Measurements from ENCODE around the gene ABHD18. TPM values are rescaled to one million over a fixed set of nuclear protein-coding genes. Genes with fewer than 3 reads are reported as not detected.
"Not testable (repeated sequence)": the region's sequence is repeated elsewhere in the genome, so short reads cannot be mapped to it uniquely, and the experiment has no call there.

ABHD18 gene
- total RNA-seq, 1 donor from 2014 or later, result 14.7 TPM

GRCh38 chr4:128051229-128051628, 86.0 kb downstream of the ABHD18 start:
- not testable (repeated sequence) for H3K36me3 ChIP-seq; H3K4me2 ChIP-seq; H2AFZ ChIP-seq (replicated peaks); H3K27me3 ChIP-seq; H3F3A ChIP-seq (ENCODE audit: low read depth); H4K20me1 ChIP-seq (ENCODE audit: low read depth); H3K27ac ChIP-seq; H3K9me3 Mint-ChIP-seq; H3K27me3 Mint-ChIP-seq (ENCODE audit: insufficient read depth, low read depth); H3K9ac ChIP-seq; H3K79me2 ChIP-seq (ENCODE audit: low read depth); H3K4me3 Mint-ChIP-seq; H3K4me3 ChIP-seq; H3K27ac Mint-ChIP-seq; H3K4me1 Mint-ChIP-seq; H3K36me3 Mint-ChIP-seq; H3K9me3 ChIP-seq (ENCODE audit: low read depth); H3K4me1 ChIP-seq
- DNase-seq (ENCODE audit: low spot score), result peak; percentile 16
- TF ChIP-seq CTCF (IDR thresholded peaks at IDR 0.05), result peak; percentile 56

DNA sequence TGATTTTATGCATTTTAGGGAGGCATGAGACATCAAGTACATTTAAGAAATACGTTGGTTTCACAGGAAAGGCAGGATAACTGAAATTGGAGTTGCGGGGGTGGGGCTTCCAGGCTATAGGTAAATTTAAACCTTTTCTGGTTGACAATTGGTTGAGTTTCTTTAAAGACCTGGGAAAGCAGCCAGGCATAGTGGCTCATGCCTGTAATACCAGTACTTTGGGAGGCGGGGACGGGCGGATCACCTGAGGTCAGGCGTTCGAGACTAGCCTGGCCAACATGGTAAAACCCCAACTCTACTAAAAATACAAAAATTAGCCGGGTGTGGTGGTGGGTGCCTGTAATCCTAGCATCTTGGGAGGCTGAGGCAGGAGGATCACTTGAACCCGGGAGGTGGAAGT, 89.7 kb downstream of the ABHD18 start:
- H3K27ac Mint-ChIP-seq; H3K4me3 Mint-ChIP-seq; H3K9me3 ChIP-seq (ENCODE audit: low read depth); H3K4me2 ChIP-seq; H2AFZ ChIP-seq (replicated peaks); H3K27ac ChIP-seq; H3K27me3 Mint-ChIP-seq (ENCODE audit: insufficient read depth, low read depth); H3K36me3 Mint-ChIP-seq; H3K4me1 ChIP-seq; H3K9me3 Mint-ChIP-seq; H3K36me3 ChIP-seq; H4K20me1 ChIP-seq (ENCODE audit: low read depth); H3K79me2 ChIP-seq (ENCODE audit: low read depth); H3K4me3 ChIP-seq; H3K9ac ChIP-seq; H3F3A ChIP-seq (ENCODE audit: low read depth); DNase-seq (ENCODE audit: low spot score); H3K27me3 ChIP-seq; H3K4me1 Mint-ChIP-seq: not testable (repeated sequence)

- H3K4me2 ChIP-seq; H4K20me1 ChIP-seq (ENCODE audit: low read depth); H3K36me3 Mint-ChIP-seq; DNase-seq (ENCODE audit: low spot score); H3K9me3 ChIP-seq (ENCODE audit: low read depth); H3K27ac Mint-ChIP-seq; H3K27me3 Mint-ChIP-seq (ENCODE audit: insufficient read depth, low read depth); H3K9ac ChIP-seq; H3K4me3 ChIP-seq; H3F3A ChIP-seq (ENCODE audit: low read depth); H3K9me3 Mint-ChIP-seq; H3K27ac ChIP-seq; H3K36me3 ChIP-seq; H3K79me2 ChIP-seq (ENCODE audit: low read depth); H3K4me1 Mint-ChIP-seq; H3K4me3 Mint-ChIP-seq; H3K27me3 ChIP-seq; H3K4me1 ChIP-seq; H2AFZ ChIP-seq (replicated peaks): not testable (repeated sequence)
Observed at GRCh38 chr4:128055441-128056206, 90.4 kb downstream of the ABHD18 start.

GRCh38 chr4:128056396-128056795, 91.2 kb downstream of the ABHD18 start:
- Histone ChIP-seq H3F3A (ENCODE audit: low read depth) (peaks cover 16% of the 10 kb centered on the region), H3K36me3 (no peaks in the 10 kb centered on the region), H3K27me3 (no peaks in the 10 kb centered on the region), H4K20me1 (ENCODE audit: low read depth) (no peaks in the 10 kb centered on the region), H2AFZ (replicated peaks) (no peak overlapping the region), H3K4me1 (no peaks in the 10 kb centered on the region), H3K9ac (no peak overlapping the region), H3K79me2 (ENCODE audit: low read depth) (no peaks in the 10 kb centered on the region), H3K9me3 (ENCODE audit: low read depth) (no peaks in the 10 kb centered on the region), H3K27ac (no peak overlapping the region), H3K4me3 (no peak overlapping the region), H3K4me2 (no peak overlapping the region)
- Mint-ChIP-seq H3K27me3 (ENCODE audit: insufficient read depth, low read depth) (no peaks in the 10 kb centered on the region), H3K4me1 (peaks cover 4% of the 10 kb centered on the region), H3K4me3 (no peak overlapping the region), H3K27ac (no peak overlapping the region), H3K9me3 (no peaks in the 10 kb centered on the region), H3K36me3 (no peaks in the 10 kb centered on the region)
- DNase-seq (ENCODE audit: low spot score), result no peak
- TF ChIP-seq CTCF (IDR thresholded peaks at IDR 0.05), result no peak
- TF ChIP-seq EZH2 (IDR thresholded peaks at IDR 0.05), result no peak
- TF ChIP-seq EZH2phosphoT487 (IDR thresholded peaks at IDR 0.05), result no peak

All from neural progenitor cell (in vitro differentiated cells).